HepG2 (cell line): ENCODE data around the gene CSTPP1. TPM values are rescaled to one million over a fixed set of nuclear protein-coding genes. Genes with fewer than 3 reads are reported as not detected.
A peak's percentile ranks its signal among the peaks of the same experiment; 100 is the strongest.

Source experiments
- HMG20B ChIP-seq: conservative IDR thresholded peaks from 2 replicates; pipeline ENCODE4 v1.6.1; 2016; ENCODE audit warnings: missing genetic modification reagents, missing compliant biosample characterization
- KLF12 ChIP-seq: sonication (generic); formaldehyde crosslinking; IDR thresholded peaks from 2 replicates; pipeline ENCODE4 v1.4.0; 2020; ENCODE audit warnings: missing genetic modification reagents, borderline replicate concordance
- NR2F1 ChIP-seq, 2 experiments: fragments of 450-650 bp in 1 of 2; formaldehyde crosslinking in 1 of 2; IDR thresholded peaks; 2 replicates each; pipeline versions ENCODE4 v1.5.0 to v1.6.1; 2016 to 2020; ENCODE audit warnings: mild to moderate bottlenecking in 1 of 2, missing compliant biosample characterization in 1 of 2, missing genetic modification reagents in 1 of 2, moderate library complexity in 1 of 2
- NR2F6 ChIP-seq, 2 experiments: IDR thresholded peaks; 2 replicates each; pipeline ENCODE4 v1.6.1; 2016; ENCODE audit warnings: antibody characterized with exemption in 1 of 2, mild to moderate bottlenecking in 1 of 2
- SAFB2 ChIP-seq: sonication (generic); formaldehyde crosslinking; IDR thresholded peaks from 2 replicates; pipeline ENCODE4 v1.5.1; 2020; ENCODE audit warnings: missing genetic modification reagents, low read depth, mild to moderate bottlenecking, borderline replicate concordance
- SALL1 ChIP-seq: sonication (generic); formaldehyde crosslinking; IDR thresholded peaks from 2 replicates; pipeline ENCODE4 v1.8.0; 2022; ENCODE audit warnings: mild to moderate bottlenecking, missing genetic modification reagents
- SKI ChIP-seq: fragments of 450-650 bp; IDR thresholded peaks from one replicate; pipeline ENCODE4 v1.6.1; 2018; ENCODE audit warnings: mild to moderate bottlenecking; ENCODE audit not compliant: partially characterized antibody
- ZEB1 ChIP-seq: IDR thresholded peaks from 2 replicates; pipeline ENCODE4 v1.6.1; 2012; ENCODE audit warnings: mild to moderate bottlenecking, low read depth, inconsistent platforms; ENCODE audit not compliant: insufficient replicate concordance
- ZFP36 ChIP-seq: fragments of 150-350 bp; IDR thresholded peaks from 2 replicates; pipeline ENCODE4 v1.6.1; 2018; ENCODE audit warnings: borderline replicate concordance, low read length, low read depth; ENCODE audit not compliant: partially characterized antibody
- ZFP36L2 ChIP-seq: sonication (generic); formaldehyde crosslinking; IDR thresholded peaks from 2 replicates; pipeline ENCODE4 v1.4.0; 2020; ENCODE audit warnings: missing genetic modification reagents
- ZNF296 ChIP-seq: sonication (generic); formaldehyde crosslinking; conservative IDR thresholded peaks from 2 replicates; pipeline ENCODE4 v1.5.0; 2020; ENCODE audit warnings: mild to moderate bottlenecking, missing genetic modification reagents
- ZNF569 ChIP-seq: sonication (generic); formaldehyde crosslinking; IDR thresholded peaks from 2 replicates; pipeline ENCODE4 v1.5.0; 2020; ENCODE audit warnings: mild to moderate bottlenecking, missing genetic modification reagents, moderate library complexity, borderline replicate concordance
- ZNF644 ChIP-seq: IDR thresholded peaks from 2 replicates; pipeline ENCODE4 v1.6.1; 2016; ENCODE audit warnings: low read depth
- ZNF652 ChIP-seq: IDR thresholded peaks from 2 replicates; pipeline ENCODE4 v1.6.1; 2016; ENCODE audit warnings: low read depth, borderline replicate concordance
- ZNF781 ChIP-seq: sonication (generic); formaldehyde crosslinking; IDR thresholded peaks from 2 replicates; pipeline ENCODE4 v1.5.1; 2020; ENCODE audit warnings: borderline replicate concordance, mild to moderate bottlenecking, missing genetic modification reagents; ENCODE audit errors: not compliant biosample characterization
- ZNF83 ChIP-seq: sonication (generic); formaldehyde crosslinking; IDR thresholded peaks from 2 replicates; pipeline ENCODE4 v1.4.0; 2020; ENCODE audit warnings: missing genetic modification reagents, mild to moderate bottlenecking, borderline replicate concordance
- ZSCAN9 ChIP-seq: IDR thresholded peaks from 2 replicates; pipeline ENCODE4 v1.6.1; 2016; ENCODE audit warnings: borderline replicate concordance
- polyA plus RNA-seq, 8 experiments: library from polyadenylated mRNA; depleted of rRNA in 3 of 8; stranded (reverse) in 7 of 8; unstranded in 1 of 8; fragments of >200 nt; fragmentation: Illumina TruSeq in 4 of 8; extraction: Trizol in 4 of 8; gene quantifications; 2 replicates each; pipeline versions ENCODE4 v1.2.1 to v1.2.3, GENCODE V29; 2011 to 2016; ENCODE audit warnings: low read depth in 4 of 8, missing spikeins in 1 of 8, mixed read lengths in 1 of 8; ENCODE audit not compliant: insufficient read depth in 1 of 8
- total RNA-seq, 5 experiments: library from RNA; depleted of rRNA; stranded (reverse); fragments of >200 nt; fragmentation: Illumina TruSeq; extraction: Trizol; gene quantifications; 2 replicates each; pipeline ENCODE4 v1.2.3, GENCODE V29; 2016; ENCODE audit warnings: low read depth in 1 of 5
- TF ChIP-seq, protein P1 (sequence below): sonication (generic); formaldehyde crosslinking; conservative IDR thresholded peaks from 2 replicates; pipeline ENCODE4 v1.8.0; 2022; ENCODE audit warnings: low read depth, missing genetic modification reagents
- TF ChIP-seq, protein P2 (sequence below): IDR thresholded peaks from 2 replicates; pipeline ENCODE4 v1.6.1; 2016; ENCODE audit warnings: mild to moderate bottlenecking
- TF ChIP-seq, protein P3 (sequence below): IDR thresholded peaks from 2 replicates; pipeline ENCODE4 v1.6.1; 2016; ENCODE audit warnings: missing genetic modification reagents, missing compliant biosample characterization
- TF ChIP-seq, protein P4 (sequence below): sonication (generic); formaldehyde crosslinking; IDR thresholded peaks from 2 replicates; pipeline ENCODE4 v1.5.0; 2020; ENCODE audit warnings: mild to moderate bottlenecking, missing genetic modification reagents
- TF ChIP-seq, protein P5 (sequence below): IDR thresholded peaks from 2 replicates; pipeline ENCODE4 v1.6.1; 2016; ENCODE audit warnings: mild to moderate bottlenecking, missing biosample characterization, missing genetic modification reagents

CSTPP1 gene
- total and polyA plus RNA-seq, 2 of the 13 experiments (the other 11 are each of a cell fraction or from before 2014, with no cell fraction given): 12.3 to 14.6 TPM

DNA sequence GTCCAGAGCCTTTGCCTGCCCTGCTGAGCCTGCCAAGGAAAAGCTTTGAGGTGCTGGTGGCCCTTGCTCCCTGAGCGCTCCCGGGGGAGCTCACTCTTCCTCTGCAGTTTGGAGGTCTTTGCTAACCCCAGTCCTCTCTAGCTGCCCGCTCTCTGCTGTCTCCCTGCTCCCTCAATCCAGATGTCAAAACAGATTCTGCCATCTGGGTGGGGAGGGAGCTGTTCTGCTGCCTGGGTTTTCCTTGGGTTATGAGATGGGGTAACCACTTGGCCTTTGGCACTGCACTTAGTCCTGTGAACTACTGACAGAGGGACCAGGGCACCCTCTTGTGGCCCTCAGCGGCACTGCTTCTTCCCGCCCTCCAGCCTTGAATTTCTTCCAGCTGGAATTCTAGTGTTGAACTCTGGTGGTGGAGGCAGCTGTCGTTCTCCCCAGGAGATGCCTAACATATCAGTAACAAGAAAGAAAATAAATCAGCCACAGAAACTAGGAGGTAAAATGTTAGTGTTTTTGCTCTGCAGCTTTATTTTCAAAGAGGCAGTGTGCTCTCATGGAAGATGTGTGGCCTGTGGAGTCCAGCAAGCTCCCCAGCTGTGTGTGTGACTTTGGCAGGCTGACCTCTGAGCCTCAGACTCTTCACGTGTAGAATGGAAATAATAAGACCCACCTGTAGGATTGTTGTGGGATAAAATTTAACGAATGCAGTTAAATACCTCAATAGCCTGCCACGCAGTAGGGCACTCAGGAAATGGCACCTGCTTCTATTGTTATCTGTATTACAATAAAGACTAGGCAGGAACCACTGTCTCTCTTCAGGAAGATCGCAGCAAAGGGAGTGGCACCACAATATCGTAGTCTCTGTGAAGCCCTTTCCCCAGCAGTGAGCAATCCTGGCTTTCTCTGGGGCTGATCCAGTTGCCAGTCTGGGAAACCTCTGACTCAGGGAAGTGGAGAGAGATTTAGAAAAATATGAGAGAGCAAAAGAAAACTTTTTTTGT lies 216.7 kb downstream of the CSTPP1 start (continued):
- TF ChIP-seq NR2F6 (IDR thresholded peaks at IDR 0.05) (0 out of 2 replicates have a peak, but pooled peaks have one; percentile 38), NR2F6 (CRISPR knock-in tag; IDR thresholded peaks at IDR 0.05) (peak; percentile 52; the same call in 1 of the 2 replicates), SALL1 (peak; percentile 45; the same call in 1 of the 2 replicates), ZFP36 (no peak), NR2F1 (CRISPR knock-in tag; IDR thresholded peaks at IDR 0.05) (peak; percentile 34 to 48; a peak in 2 of 4 replicates), ZFP36L2 (CRISPR knock-in tag) (no peak), ZNF781 (CRISPR knock-in tag) (no peak), HMG20B (CRISPR knock-in tag) (0 out of 2 replicates have a peak, but pooled peaks have one; percentile 19), SAFB2 (no peak), ZNF644 (no peak), ZNF296 (CRISPR knock-in tag) (no peak), ZNF652 (no peak), ZNF569 (CRISPR knock-in tag) (no peak), ZEB1 (no peak), SKI (peak; percentile 13), KLF12 (CRISPR knock-in tag) (no peak), ZNF83 (CRISPR knock-in tag) (no peak), ZSCAN9 (CRISPR knock-in tag) (no peak)
- TF ChIP-seq, protein P1, sequence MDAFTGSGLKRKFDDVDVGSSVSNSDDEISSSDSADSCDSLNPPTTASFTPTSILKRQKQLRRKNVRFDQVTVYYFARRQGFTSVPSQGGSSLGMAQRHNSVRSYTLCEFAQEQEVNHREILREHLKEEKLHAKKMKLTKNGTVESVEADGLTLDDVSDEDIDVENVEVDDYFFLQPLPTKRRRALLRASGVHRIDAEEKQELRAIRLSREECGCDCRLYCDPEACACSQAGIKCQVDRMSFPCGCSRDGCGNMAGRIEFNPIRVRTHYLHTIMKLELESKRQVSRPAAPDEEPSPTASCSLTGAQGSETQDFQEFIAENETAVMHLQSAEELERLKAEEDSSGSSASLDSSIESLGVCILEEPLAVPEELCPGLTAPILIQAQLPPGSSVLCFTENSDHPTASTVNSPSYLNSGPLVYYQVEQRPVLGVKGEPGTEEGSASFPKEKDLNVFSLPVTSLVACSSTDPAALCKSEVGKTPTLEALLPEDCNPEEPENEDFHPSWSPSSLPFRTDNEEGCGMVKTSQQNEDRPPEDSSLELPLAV (CRISPR knock-in tag): no peak
- TF ChIP-seq, protein P2, sequence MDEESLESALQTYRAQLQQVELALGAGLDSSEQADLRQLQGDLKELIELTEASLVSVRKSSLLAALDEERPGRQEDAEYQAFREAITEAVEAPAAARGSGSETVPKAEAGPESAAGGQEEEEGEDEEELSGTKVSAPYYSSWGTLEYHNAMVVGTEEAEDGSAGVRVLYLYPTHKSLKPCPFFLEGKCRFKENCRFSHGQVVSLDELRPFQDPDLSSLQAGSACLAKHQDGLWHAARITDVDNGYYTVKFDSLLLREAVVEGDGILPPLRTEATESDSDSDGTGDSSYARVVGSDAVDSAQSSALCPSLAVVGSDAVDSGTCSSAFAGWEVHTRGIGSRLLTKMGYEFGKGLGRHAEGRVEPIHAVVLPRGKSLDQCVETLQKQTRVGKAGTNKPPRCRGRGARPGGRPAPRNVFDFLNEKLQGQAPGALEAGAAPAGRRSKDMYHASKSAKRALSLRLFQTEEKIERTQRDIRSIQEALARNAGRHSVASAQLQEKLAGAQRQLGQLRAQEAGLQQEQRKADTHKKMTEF (CRISPR knock-in tag): 0 out of 2 replicates have a peak, but pooled peaks have one; percentile 43
- TF ChIP-seq, protein P3, sequence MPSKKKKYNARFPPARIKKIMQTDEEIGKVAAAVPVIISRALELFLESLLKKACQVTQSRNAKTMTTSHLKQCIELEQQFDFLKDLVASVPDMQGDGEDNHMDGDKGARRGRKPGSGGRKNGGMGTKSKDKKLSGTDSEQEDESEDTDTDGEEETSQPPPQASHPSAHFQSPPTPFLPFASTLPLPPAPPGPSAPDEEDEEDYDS: no peak
- TF ChIP-seq, protein P4, sequence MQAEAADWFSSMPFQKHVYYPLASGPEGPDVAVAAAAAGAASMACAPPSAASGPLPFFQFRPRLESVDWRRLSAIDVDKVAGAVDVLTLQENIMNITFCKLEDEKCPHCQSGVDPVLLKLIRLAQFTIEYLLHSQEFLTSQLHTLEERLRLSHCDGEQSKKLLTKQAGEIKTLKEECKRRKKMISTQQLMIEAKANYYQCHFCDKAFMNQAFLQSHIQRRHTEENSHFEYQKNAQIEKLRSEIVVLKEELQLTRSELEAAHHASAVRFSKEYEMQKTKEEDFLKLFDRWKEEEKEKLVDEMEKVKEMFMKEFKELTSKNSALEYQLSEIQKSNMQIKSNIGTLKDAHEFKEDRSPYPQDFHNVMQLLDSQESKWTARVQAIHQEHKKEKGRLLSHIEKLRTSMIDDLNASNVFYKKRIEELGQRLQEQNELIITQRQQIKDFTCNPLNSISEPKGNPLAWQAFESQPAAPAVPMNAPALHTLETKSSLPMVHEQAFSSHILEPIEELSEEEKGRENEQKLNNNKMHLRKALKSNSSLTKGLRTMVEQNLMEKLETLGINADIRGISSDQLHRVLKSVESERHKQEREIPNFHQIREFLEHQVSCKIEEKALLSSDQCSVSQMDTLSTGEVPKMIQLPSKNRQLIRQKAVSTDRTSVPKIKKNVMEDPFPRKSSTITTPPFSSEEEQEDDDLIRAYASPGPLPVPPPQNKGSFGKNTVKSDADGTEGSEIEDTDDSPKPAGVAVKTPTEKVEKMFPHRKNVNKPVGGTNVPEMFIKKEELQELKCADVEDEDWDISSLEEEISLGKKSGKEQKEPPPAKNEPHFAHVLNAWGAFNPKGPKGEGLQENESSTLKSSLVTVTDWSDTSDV (CRISPR knock-in tag): no peak
- TF ChIP-seq, protein P5, sequence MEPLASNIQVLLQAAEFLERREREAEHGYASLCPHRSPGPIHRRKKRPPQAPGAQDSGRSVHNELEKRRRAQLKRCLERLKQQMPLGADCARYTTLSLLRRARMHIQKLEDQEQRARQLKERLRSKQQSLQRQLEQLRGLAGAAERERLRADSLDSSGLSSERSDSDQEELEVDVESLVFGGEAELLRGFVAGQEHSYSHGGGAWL (CRISPR knock-in tag): no peak
